H1 (cell line): Measurements from ENCODE around the gene ISM1. TPM values are rescaled to one million over a fixed set of nuclear protein-coding genes. Genes with fewer than 3 reads are reported as not detected.

Experiments
- CTCF ChIA-PET: fragments of 300-600 bp; sonication (Branson Sonifier 250); formaldehyde crosslinking; loops from one replicate; lab custom pipeline; 2021; ENCODE audit not compliant: partially characterized antibody; lab: Charles Lee
- POLR2A ChIA-PET: fragments of 300-600 bp; sonication (Branson Sonifier 250); formaldehyde crosslinking; loops from one replicate; lab custom pipeline; 2021; ENCODE audit warnings: inconsistent platforms; ENCODE audit not compliant: partially characterized antibody; lab: Charles Lee
- DNase-seq, 2 experiments: peaks; one replicate each; pipeline versions ENCODE4 v3.0.0 to v3.0.0-alpha.2; 2010 to 2022; ENCODE audit warnings: low spot score in 2 of 2, low read depth in 1 of 2, mixed read lengths in 1 of 2
- FAIRE-seq: peaks from 2 replicates; lab custom pipeline; 2011; peaks lifted over from hg19 to GRCh38; lab: Jason Lieb, UNC
- H2AFZ ChIP-seq: 2 replicates; pipeline ENCODE4 v1.8.1; 2012; ENCODE audit warnings: low read length, inconsistent platforms
- H2AK5ac ChIP-seq: 2 replicates; pipeline ENCODE4 v1.6.1; 2013; ENCODE audit warnings: low read depth, low read length
- H2BK120ac ChIP-seq: replicated peaks from 2 replicates; pipeline ENCODE3; 2013; ENCODE audit warnings: low read depth, low read length, inconsistent platforms
- H2BK12ac ChIP-seq: 2 replicates; pipeline ENCODE4 v1.6.1; 2013; ENCODE audit warnings: low read depth, low read length
- H2BK15ac ChIP-seq: 2 replicates; pipeline ENCODE4 v1.6.1; 2013; ENCODE audit warnings: low read length
- H2BK20ac ChIP-seq: 2 replicates; pipeline ENCODE4 v1.6.1; 2013; ENCODE audit warnings: low read length
- H2BK5ac ChIP-seq: 2 replicates; pipeline ENCODE4 v1.6.1; 2013; ENCODE audit warnings: low read depth, low read length
- H3K14ac ChIP-seq: 2 replicates; pipeline ENCODE4 v1.6.1; 2013; ENCODE audit warnings: inconsistent platforms; ENCODE audit not compliant: insufficient read length
- H3K18ac ChIP-seq: 2 replicates; pipeline ENCODE4 v1.6.1; 2013; ENCODE audit warnings: low read length; ENCODE audit errors: extremely low read depth
- H3K23ac ChIP-seq: 2 replicates; pipeline ENCODE4 v1.6.1; 2013; ENCODE audit warnings: inconsistent platforms; ENCODE audit not compliant: insufficient read length
- H3K23me2 ChIP-seq: 2 replicates; pipeline ENCODE4 v1.6.1; 2013; ENCODE audit warnings: low read depth, low read length
- H3K27ac ChIP-seq: 2 replicates; pipeline ENCODE4 v1.6.1; 2011; ENCODE audit warnings: low read depth, low read length, inconsistent platforms
- H3K27me3 ChIP-seq, 4 experiments: replicated peaks in 1 of 4; 1 replicate in 1 of 4; 2 replicates in 3 of 4; pipeline versions ENCODE4 v1.6.1 to v1.8.1; 2011 to 2013; ENCODE audit warnings: low read length in 3 of 4, mild to moderate bottlenecking in 3 of 4, inconsistent platforms in 2 of 4, mixed read lengths in 2 of 4, moderate library complexity in 1 of 4; ENCODE audit not compliant: control insufficient read depth in 3 of 4, insufficient read depth in 3 of 4; ENCODE audit errors: extremely low read depth in 1 of 4
- H3K36me3 ChIP-seq, 4 experiments: 2 replicates each; pipeline versions ENCODE4 v1.6.1 to v1.8.1; 2011 to 2013; ENCODE audit warnings: mild to moderate bottlenecking in 4 of 4, low read length in 3 of 4, moderate library complexity in 2 of 4, control low read depth in 1 of 4, inconsistent platforms in 1 of 4; ENCODE audit not compliant: insufficient read depth in 4 of 4, control insufficient read depth in 2 of 4
- H3K4ac ChIP-seq: replicated peaks from 2 replicates; pipeline ENCODE3; 2013; ENCODE audit warnings: low read length, low read depth, mixed read lengths, inconsistent platforms; ENCODE audit not compliant: insufficient read length
- H3K4me1 ChIP-seq, 4 experiments: replicated peaks in 1 of 4; 1 replicate in 1 of 4; 2 replicates in 3 of 4; pipeline versions ENCODE4 v1.6.1 to v1.8.1; 2011 to 2013; ENCODE audit warnings: low read length in 3 of 4, inconsistent platforms in 2 of 4, mixed read lengths in 1 of 4; ENCODE audit not compliant: insufficient read depth in 4 of 4, control insufficient read depth in 3 of 4
- H3K4me2 ChIP-seq, 2 experiments: 2 replicates each; pipeline versions ENCODE4 v1.6.1 to v1.8.1; 2011 to 2013; ENCODE audit warnings: low read depth in 2 of 2, low read length in 2 of 2, control low read depth in 1 of 2, inconsistent platforms in 1 of 2, mild to moderate bottlenecking in 1 of 2; ENCODE audit not compliant: insufficient read depth in 1 of 2
- H3K4me3 ChIP-seq, 4 experiments: fragments of 200-600, 300-600 bp in 1 of 4; sonication (generic), shearing (Covaris generic), sonication (Bioruptor Twin) in 1 of 4; 2 replicates each; pipeline versions ENCODE4 v1.5.1 to v1.8.1; 2011 to 2016; ENCODE audit warnings: low read length in 4 of 4, low read depth in 3 of 4, control low read depth in 2 of 4, inconsistent platforms in 2 of 4, mild to moderate bottlenecking in 2 of 4, mixed read lengths in 1 of 4, moderate library complexity in 1 of 4; ENCODE audit not compliant: insufficient read depth in 2 of 4; ENCODE audit errors: extremely low read depth in 1 of 4
- H3K56ac ChIP-seq: replicated peaks from 2 replicates; pipeline ENCODE3; 2013; ENCODE audit warnings: low read depth, mild to moderate bottlenecking, mixed read lengths, low read length, inconsistent platforms; ENCODE audit not compliant: insufficient read length
- H3K79me1 ChIP-seq: 2 replicates; pipeline ENCODE4 v1.6.1; 2013; ENCODE audit warnings: low read depth, low read length, control low read depth
- H3K79me2 ChIP-seq, 2 experiments: 2 replicates each; pipeline versions ENCODE4 v1.6.1 to v1.8.1; 2012 to 2013; ENCODE audit warnings: low read length in 2 of 2, mild to moderate bottlenecking in 2 of 2, inconsistent platforms in 1 of 2; ENCODE audit not compliant: insufficient read depth in 2 of 2, control insufficient read depth in 1 of 2
- H3K9ac ChIP-seq, 4 experiments: replicated peaks in 1 of 4; 1 replicate in 1 of 4; 2 replicates in 3 of 4; pipeline versions ENCODE4 v1.6.1 to v1.8.1; 2011 to 2013; ENCODE audit warnings: low read depth in 3 of 4, low read length in 3 of 4, control low read depth in 2 of 4, mild to moderate bottlenecking in 2 of 4, moderate library complexity in 2 of 4, inconsistent platforms in 1 of 4; ENCODE audit errors: extremely low read depth in 1 of 4
- H3K9me3 ChIP-seq, 2 experiments: 2 replicates each; pipeline versions ENCODE4 v1.6.1 to v1.8.1; 2012 to 2013; ENCODE audit warnings: mild to moderate bottlenecking in 2 of 2, moderate library complexity in 2 of 2, control low read depth in 1 of 2, inconsistent platforms in 1 of 2, low read depth in 1 of 2, low read length in 1 of 2, mixed read lengths in 1 of 2; ENCODE audit not compliant: insufficient read depth in 2 of 2
- H4K20me1 ChIP-seq, 2 experiments: replicated peaks in 1 of 2; 2 replicates each; pipeline versions ENCODE3 to v1.8.1; 2011 to 2013; ENCODE audit warnings: inconsistent platforms in 2 of 2, low read length in 2 of 2, mild to moderate bottlenecking in 1 of 2; ENCODE audit not compliant: insufficient read depth in 2 of 2, control insufficient read depth in 1 of 2
- H4K5ac ChIP-seq: 2 replicates; pipeline ENCODE4 v1.6.1; 2013; ENCODE audit warnings: low read length, low read depth, mixed read lengths, inconsistent platforms; ENCODE audit not compliant: insufficient read length
- H4K8ac ChIP-seq: 2 replicates; pipeline ENCODE4 v1.8.0; 2013; ENCODE audit warnings: mild to moderate bottlenecking, moderate library complexity, low read length, inconsistent platforms; ENCODE audit not compliant: insufficient read depth; ENCODE audit errors: extremely low read depth
- H4K91ac ChIP-seq: replicated peaks from 2 replicates; pipeline ENCODE3; 2013; ENCODE audit warnings: low read length, mixed read lengths, inconsistent platforms; ENCODE audit not compliant: insufficient read length
- SP2 ChIP-seq: IDR thresholded peaks from 2 replicates; pipeline ENCODE4 v1.6.1; 2012; ENCODE audit warnings: mild to moderate bottlenecking, low read length, inconsistent platforms
- TCF12 ChIP-seq: IDR thresholded peaks from 2 replicates; pipeline ENCODE4 v1.6.1; 2011; ENCODE audit warnings: low read depth, mild to moderate bottlenecking, low read length
- YY1 ChIP-seq: IDR thresholded peaks from 2 replicates; pipeline ENCODE4 v1.6.1; 2011; ENCODE audit warnings: low read depth, mild to moderate bottlenecking, low read length
- WGBS, 2 experiments: shearing (Covaris generic) in 1 of 2; methylation state at CpG; one replicate each; pipeline versions ENCODE4 v1.1.6 to v1.1.7; 2013 to 2015; ENCODE audit warnings: low lambda C conversion rate in 2 of 2, mixed read lengths in 2 of 2, inconsistent platforms in 1 of 2, low coverage in 1 of 2, missing lambda C conversion rate in 1 of 2; ENCODE audit not compliant: insufficient replicate concordance in 2 of 2, insufficient coverage in 1 of 2, insufficient read length in 1 of 2; ENCODE audit errors: extremely low coverage in 1 of 2, missing lambda C conversion rate in 1 of 2; 5-methylcytosine and 5-hydroxymethylcytosine counted together
- polyA plus RNA-seq, 7 experiments: library from polyadenylated mRNA; depleted of rRNA in 3 of 7; stranded (reverse) in 5 of 7; unstranded in 2 of 7; fragments of >200 nt in 5 of 7; fragments of 200-250 nt in 2 of 7; gene quantifications; 1 replicate in 5 of 7; 2 replicates in 1 of 7; 4 replicates in 1 of 7; pipeline versions ENCODE4 v1.2.1 to v1.2.3, GENCODE V29; 2011 to 2013; ENCODE audit warnings: missing spikeins in 2 of 7, mixed read lengths in 2 of 7
- total RNA-seq: library from RNA; stranded (reverse); fragmentation: NEBNext Ultra II Directional; extraction: Animal tissue kit (Norgen Biotek cat#: 25700); gene quantifications from 2 replicates; pipeline ENCODE4 v1.2.1, GENCODE V29; 2021

ISM1 gene
- total and polyA plus RNA-seq, 2 of the 8 experiments (the other 6 are each of a cell fraction or from before 2014, with no cell fraction given): 0.62 to 0.97 TPM

DNA sequence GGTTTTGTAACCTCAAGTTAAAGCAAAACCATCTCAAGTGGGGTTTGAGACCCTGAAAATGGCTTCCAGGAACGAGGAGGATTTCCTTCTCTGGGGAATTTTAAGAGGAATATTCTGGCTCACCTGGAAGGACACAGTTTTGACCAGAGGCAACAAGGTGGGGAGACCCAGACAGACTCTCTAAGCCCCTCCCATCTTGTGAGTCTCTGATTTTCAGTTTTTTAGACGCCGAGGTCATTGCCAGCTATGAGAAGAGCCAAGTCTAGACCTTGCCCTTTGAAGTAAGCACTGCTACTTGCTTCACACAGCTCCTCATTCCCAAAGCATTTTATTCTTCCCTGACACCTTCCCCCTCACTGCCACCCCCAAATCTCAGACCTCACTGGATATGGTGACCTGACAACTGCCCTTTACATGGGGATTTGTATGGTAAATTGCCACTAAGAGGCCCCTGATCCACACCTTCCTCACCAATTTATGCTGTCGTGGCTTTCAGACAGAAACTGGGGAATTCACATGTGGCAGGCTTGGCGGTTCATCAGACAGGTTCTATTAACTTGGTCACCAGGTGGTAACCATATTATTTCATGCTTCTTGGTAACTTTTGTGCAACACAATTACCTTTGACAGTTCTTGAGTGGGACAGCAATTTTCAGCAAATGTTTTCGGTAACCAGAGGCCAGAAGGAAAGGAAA is 116.2 kb downstream of the ISM1 start:
- no peaks in the 10 kb centered on the region for H3K36me3 ChIP-seq
- H4K8ac ChIP-seq: no peak overlapping the region
- ChIA-PET POLR2A (no interaction called here), CTCF (no interaction called here)
- H3K56ac ChIP-seq: no peak overlapping the region
- no peaks in the 10 kb centered on the region for H3K4me1 ChIP-seq
- H3K4ac ChIP-seq: no peak overlapping the region
- H3K23ac ChIP-seq: no peak overlapping the region
- H3K23me2 ChIP-seq: no peaks in the 10 kb centered on the region; the same call in 1 of the 2 replicates
- H4K91ac ChIP-seq: no peak overlapping the region
- H3K79me2 ChIP-seq: no peaks in the 10 kb centered on the region
- no peak overlapping the region for H3K4me3 ChIP-seq
- no peak overlapping the region for H2BK12ac ChIP-seq
- no peak overlapping the region for H3K4me2 ChIP-seq
- H4K20me1 ChIP-seq: no peaks in the 10 kb centered on the region
- WGBS, 2 experiments: 94% methylated on average over 6 of the region's 6 CpGs; no CpG with 5 or more reads in 1 of the 2 experiments
- DNase-seq (no peak), FAIRE-seq (no peak)
- no peaks in the 10 kb centered on the region for H3K9me3 ChIP-seq
- no peaks in the 10 kb centered on the region for H3K79me1 ChIP-seq
- no peak overlapping the region for H2AFZ ChIP-seq
- H4K5ac ChIP-seq: no peak overlapping the region
- H2BK20ac ChIP-seq: no peak overlapping the region
- no peak overlapping the region for H2BK5ac ChIP-seq
- H2AK5ac ChIP-seq: no peak overlapping the region
- no peaks in the 10 kb centered on the region for H3K27me3 ChIP-seq
- no peak overlapping the region for H3K9ac ChIP-seq
- no peak overlapping the region for H2BK15ac ChIP-seq
- TF ChIP-seq TCF12 (no peak), SP2 (no peak), YY1 (no peak)
- H3K27ac ChIP-seq: no peak overlapping the region
- H3K18ac ChIP-seq: no peak overlapping the region
- no peak overlapping the region for H3K14ac ChIP-seq
- no peak overlapping the region for H2BK120ac ChIP-seq
